K562 (cell line): ENCODE data around the gene SLC35B1. TPM values are rescaled to one million over a fixed set of nuclear protein-coding genes. Genes with fewer than 3 reads are reported as not detected.

Experiments used
- C11orf30 ChIP-seq: fragments of 450-650 bp; IDR thresholded peaks from 2 replicates; pipeline ENCODE4 v1.6.1; 2016; ENCODE audit warnings: low read depth, mild to moderate bottlenecking
- CC2D1A ChIP-seq: fragments of 450-650 bp; IDR thresholded peaks from 2 replicates; pipeline ENCODE4 v1.6.1; 2017; ENCODE audit warnings: mild to moderate bottlenecking
- CEBPG ChIP-seq, 3 experiments: fragments of 200-800 bp in 1 of 3; sonication (Bioruptor generic) in 1 of 3; sonication (generic) in 1 of 3; formaldehyde crosslinking in 1 of 3; IDR thresholded peaks in 2 of 3; conservative IDR thresholded peaks in 1 of 3; 2 replicates each; pipeline versions ENCODE4 v1.6.1 to v1.8.0; 2016 to 2022; ENCODE audit warnings: missing compliant biosample characterization in 2 of 3, missing genetic modification characterization in 2 of 3, mild to moderate bottlenecking in 1 of 3, missing genetic modification reagents in 1 of 3
- DACH1 ChIP-seq: fragments of 450-650 bp; IDR thresholded peaks from 2 replicates; pipeline ENCODE4 v1.6.1; 2018; ENCODE audit not compliant: partially characterized antibody
- HDGF ChIP-seq: fragments of 450-650 bp; IDR thresholded peaks from 2 replicates; pipeline ENCODE4 v1.6.1; 2016
- HEY1 ChIP-seq: fragments of 250-450 bp; sonication (Bioruptor Pico); IDR thresholded peaks from 2 replicates; pipeline ENCODE4 v1.5.0; 2020; ENCODE audit warnings: mild to moderate bottlenecking, moderate library complexity, borderline replicate concordance
- MAFG ChIP-seq: fragments of 450-650 bp; conservative IDR thresholded peaks from 2 replicates; pipeline ENCODE4 v1.6.1; 2016; ENCODE audit warnings: missing genetic modification characterization, missing compliant biosample characterization
- NCOA1 ChIP-seq: fragments of 450-650 bp; IDR thresholded peaks from 2 replicates; pipeline ENCODE4 v1.6.1; 2016; ENCODE audit warnings: low read depth
- NFXL1 ChIP-seq: fragments of 450-650 bp; formaldehyde crosslinking; IDR thresholded peaks from 2 replicates; pipeline ENCODE4 v1.4.0; 2021; ENCODE audit warnings: mild to moderate bottlenecking
- NR1H2 ChIP-seq: sonication (generic); formaldehyde crosslinking; IDR thresholded peaks from 2 replicates; pipeline ENCODE4 v1.4.0; 2020; ENCODE audit warnings: mild to moderate bottlenecking, missing genetic modification reagents
- POLR2A ChIP-seq: fragments of 450-650 bp; conservative IDR thresholded peaks from 2 replicates; pipeline ENCODE4 v1.6.1; 2016
- POLR2AphosphoS2 ChIP-seq: IDR thresholded peaks from 2 replicates; pipeline ENCODE4 v1.6.1; 2012; ENCODE audit warnings: low read length, improper control_type of control experiment
- POLR2B ChIP-seq: fragments of 450-650 bp; IDR thresholded peaks from 2 replicates; pipeline ENCODE4 v1.6.1; 2018; ENCODE audit warnings: low read depth; ENCODE audit not compliant: partially characterized antibody
- PYGO2 ChIP-seq: fragments of 450-650 bp; IDR thresholded peaks from 2 replicates; pipeline ENCODE4 v1.6.1; 2016; ENCODE audit warnings: mild to moderate bottlenecking, missing genetic modification characterization, moderate library complexity, missing compliant biosample characterization
- RBM22 ChIP-seq: fragments of 200-400 bp; formaldehyde crosslinking; IDR thresholded peaks from 2 replicates; pipeline ENCODE4 v1.6.1; 2018; ENCODE audit warnings: low read length, low read depth; ENCODE audit not compliant: poor library complexity, severe bottlenecking
- RBM34 ChIP-seq: fragments of 200-400 bp; formaldehyde crosslinking; IDR thresholded peaks from 2 replicates; pipeline ENCODE4 v1.6.1; 2018; ENCODE audit warnings: low read length, borderline replicate concordance; ENCODE audit not compliant: insufficient read depth
- TAF9B ChIP-seq: fragments of 450-650 bp; IDR thresholded peaks from 2 replicates; pipeline ENCODE4 v1.6.1; 2018; ENCODE audit warnings: mild to moderate bottlenecking; ENCODE audit not compliant: partially characterized antibody
- ZNF121 ChIP-seq: sonication (generic); formaldehyde crosslinking; conservative IDR thresholded peaks from 2 replicates; pipeline ENCODE4 v1.8.0; 2022; ENCODE audit warnings: missing genetic modification reagents
- ZNF584 ChIP-seq: fragments of 200-800 bp; sonication (Bioruptor generic); IDR thresholded peaks from 2 replicates; pipeline ENCODE4 v1.6.1; 2016; ENCODE audit warnings: low read depth, mild to moderate bottlenecking, missing genetic modification characterization, missing compliant biosample characterization
- ZNF778 ChIP-seq: fragments of 450-650 bp; formaldehyde crosslinking; IDR thresholded peaks from 2 replicates; pipeline ENCODE4 v1.4.0; 2020; ENCODE audit warnings: mild to moderate bottlenecking, moderate library complexity
- polyA plus RNA-seq, 8 experiments: library from polyadenylated mRNA; depleted of rRNA in 4 of 8; stranded (reverse) in 5 of 8; unstranded in 3 of 8; fragments of >200 nt; fragmentation: Nextera tagmentation in 2 of 8; fragmentation: Illumina TruSeq in 1 of 8; extraction: Ambion mirVana in 2 of 8; extraction: Trizol in 1 of 8; gene quantifications; 2 replicates each; pipeline versions ENCODE4 v1.2.1 to v1.2.3, GENCODE V29; 2011 to 2014; ENCODE audit warnings: inconsistent platforms in 1 of 8, missing spikeins in 1 of 8
- total RNA-seq, 7 experiments: library from RNA; depleted of rRNA in 6 of 7; stranded (reverse); fragments of >200 nt in 6 of 7; fragmentation: Illumina TruSeq in 2 of 7; extraction: Trizol in 2 of 7; gene quantifications; 2 replicates each; pipeline versions ENCODE4 v1.2.1 to v1.2.3, GENCODE V29; 2011 to 2021; ENCODE audit warnings: low replicate concordance in 1 of 7
- TF ChIP-seq, protein P1 (sequence below): fragments of 250-450 bp; sonication (Bioruptor Pico); IDR thresholded peaks from 2 replicates; pipeline ENCODE4 v1.5.0; 2021; ENCODE audit warnings: mild to moderate bottlenecking, moderate library complexity
- TF ChIP-seq, protein P2 (sequence below): sonication (generic); formaldehyde crosslinking; IDR thresholded peaks from 2 replicates; pipeline ENCODE4 v1.8.0; 2022; ENCODE audit warnings: mild to moderate bottlenecking, low read depth, missing genetic modification reagents
- TF ChIP-seq, protein P3 (sequence below): fragments of 450-650 bp; IDR thresholded peaks from 2 replicates; pipeline ENCODE4 v1.6.1; 2016; ENCODE audit warnings: antibody characterized with exemption
- TF ChIP-seq, protein P4 (sequence below): fragments of 250-450 bp; sonication (Bioruptor Pico); IDR thresholded peaks from 2 replicates; pipeline ENCODE4 v1.4.0; 2020; ENCODE audit warnings: borderline replicate concordance

Gene SLC35B1
- total and polyA plus RNA-seq, 9 of the 15 experiments (the other 6 are each of a cell fraction or from before 2014, with no cell fraction given), result 51.4 to 87.9 (median 66.3) TPM

DNA sequence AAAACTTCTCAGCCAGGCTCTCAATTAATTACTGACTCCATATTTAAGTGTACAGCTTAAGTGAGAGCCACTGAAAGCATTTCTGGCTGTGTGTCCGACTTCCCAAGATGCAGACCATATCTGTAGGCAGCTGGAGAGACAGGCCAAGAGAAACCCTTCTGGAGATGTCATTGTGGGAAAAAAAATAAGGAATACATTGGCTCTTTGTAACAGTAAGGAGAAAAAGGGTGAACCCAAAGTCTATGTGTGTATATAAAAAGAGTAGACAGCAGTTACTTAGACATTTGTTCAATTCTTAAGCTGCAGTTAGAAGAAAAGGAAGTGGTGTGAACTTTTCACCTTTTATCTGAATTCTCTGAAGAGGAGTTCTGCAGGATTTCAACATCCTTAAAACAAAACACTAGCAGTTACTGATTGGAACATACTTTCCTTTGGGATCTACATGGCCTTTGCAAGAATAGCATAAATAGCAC is 34.4 kb upstream of the SLC35B1 start (continued):
- TF ChIP-seq, protein P1, sequence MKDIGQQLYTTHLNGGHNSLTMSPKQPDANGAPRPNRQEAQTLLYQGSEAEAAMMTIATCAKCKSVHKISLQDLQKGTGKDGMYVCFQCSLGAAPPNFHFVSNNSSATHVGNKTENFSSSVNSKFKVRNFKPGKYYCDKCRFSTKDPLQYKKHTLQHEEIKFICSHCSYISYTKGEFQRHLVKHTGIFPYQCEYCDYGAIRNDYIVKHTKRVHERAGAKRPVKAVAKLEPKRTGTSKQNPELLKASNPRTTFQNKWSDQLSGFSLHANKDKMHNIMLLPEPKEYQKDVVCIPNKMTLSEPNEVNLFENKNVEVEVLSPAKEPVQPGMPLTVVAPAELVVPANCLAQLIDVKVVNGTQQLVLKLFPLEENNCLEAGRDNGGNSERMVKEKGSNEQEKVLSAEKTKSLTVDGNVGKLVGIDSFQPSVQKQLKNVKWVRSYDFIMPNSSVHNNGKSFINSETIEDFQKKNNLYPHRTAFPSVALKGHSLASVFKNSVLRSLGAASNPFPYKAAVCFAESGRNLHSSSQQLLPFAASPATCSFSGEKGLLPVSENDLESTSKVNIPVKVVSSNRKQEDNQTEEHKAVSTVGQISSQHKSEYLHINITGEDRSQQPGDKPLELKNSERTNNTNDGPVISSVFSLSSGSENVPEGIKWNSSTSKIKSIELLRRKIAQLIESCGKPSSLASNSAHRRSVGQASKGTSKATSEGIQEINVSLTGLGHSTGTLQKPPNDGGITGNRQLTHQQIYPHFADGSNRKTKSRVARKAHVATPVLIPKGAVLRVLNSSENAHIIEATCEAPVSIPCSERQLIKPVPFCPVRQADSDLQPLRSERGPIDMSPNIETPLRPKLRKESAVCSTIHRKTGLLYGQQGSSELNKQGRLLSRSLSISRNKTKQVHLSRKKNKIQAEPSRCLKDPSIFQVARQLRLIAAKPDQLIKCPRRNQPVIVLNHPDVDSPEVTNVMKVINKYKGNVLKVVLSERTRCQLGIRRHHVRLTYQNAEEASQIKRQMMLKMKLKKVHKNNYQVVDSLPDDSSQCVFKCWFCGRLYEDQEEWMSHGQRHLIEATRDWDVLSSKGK (CRISPR knock-in tag), result no peak
- TF ChIP-seq DACH1 (no peak), ZNF778 (no peak), PYGO2 (tag) (no peak), HDGF (no peak), NCOA1 (0 out of 2 replicates have a peak, but pooled peaks have one; percentile 46), RBM22 (no peak), RBM34 (no peak), NR1H2 (CRISPR knock-in tag) (no peak), POLR2A (no peak), MAFG (tag) (no peak), CC2D1A (no peak), NFXL1 (CRISPR knock-in tag) (no peak), HEY1 (CRISPR knock-in tag) (no peak), POLR2AphosphoS2 (no peak), C11orf30 (no peak), POLR2B (no peak), ZNF584 (CRISPR knock-in tag) (no peak), ZNF121 (CRISPR knock-in tag) (no peak), TAF9B (no peak), CEBPG (CRISPR knock-in tag; IDR thresholded peaks at IDR 0.05) (no peak), CEBPG (tag; conservative IDR thresholded peaks at IDR 0.05 in 1 of 2, IDR thresholded peaks at IDR 0.05 in 1 of 2) (peak; percentile 62 to 85; a peak in 3 of 4 replicates)
- TF ChIP-seq, protein P2, sequence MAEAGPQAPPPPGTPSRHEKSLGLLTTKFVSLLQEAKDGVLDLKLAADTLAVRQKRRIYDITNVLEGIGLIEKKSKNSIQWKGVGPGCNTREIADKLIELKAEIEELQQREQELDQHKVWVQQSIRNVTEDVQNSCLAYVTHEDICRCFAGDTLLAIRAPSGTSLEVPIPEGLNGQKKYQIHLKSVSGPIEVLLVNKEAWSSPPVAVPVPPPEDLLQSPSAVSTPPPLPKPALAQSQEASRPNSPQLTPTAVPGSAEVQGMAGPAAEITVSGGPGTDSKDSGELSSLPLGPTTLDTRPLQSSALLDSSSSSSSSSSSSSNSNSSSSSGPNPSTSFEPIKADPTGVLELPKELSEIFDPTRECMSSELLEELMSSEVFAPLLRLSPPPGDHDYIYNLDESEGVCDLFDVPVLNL (CRISPR knock-in tag), result no peak
- TF ChIP-seq, protein P3, sequence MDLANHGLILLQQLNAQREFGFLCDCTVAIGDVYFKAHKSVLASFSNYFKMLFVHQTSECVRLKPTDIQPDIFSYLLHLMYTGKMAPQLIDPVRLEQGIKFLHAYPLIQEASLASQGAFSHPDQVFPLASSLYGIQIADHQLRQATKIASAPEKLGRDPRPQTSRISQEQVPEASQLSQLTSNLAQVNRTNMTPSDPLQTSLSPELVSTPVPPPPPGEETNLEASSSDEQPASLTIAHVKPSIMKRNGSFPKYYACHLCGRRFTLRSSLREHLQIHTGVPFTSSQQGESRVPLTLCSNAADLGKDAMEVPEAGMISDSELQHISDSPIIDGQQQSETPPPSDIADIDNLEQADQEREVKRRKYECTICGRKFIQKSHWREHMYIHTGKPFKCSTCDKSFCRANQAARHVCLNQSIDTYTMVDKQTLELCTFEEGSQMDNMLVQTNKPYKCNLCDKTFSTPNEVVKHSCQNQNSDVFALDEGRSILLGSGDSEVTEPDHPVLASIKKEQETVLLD, result no peak
- TF ChIP-seq, protein P4, sequence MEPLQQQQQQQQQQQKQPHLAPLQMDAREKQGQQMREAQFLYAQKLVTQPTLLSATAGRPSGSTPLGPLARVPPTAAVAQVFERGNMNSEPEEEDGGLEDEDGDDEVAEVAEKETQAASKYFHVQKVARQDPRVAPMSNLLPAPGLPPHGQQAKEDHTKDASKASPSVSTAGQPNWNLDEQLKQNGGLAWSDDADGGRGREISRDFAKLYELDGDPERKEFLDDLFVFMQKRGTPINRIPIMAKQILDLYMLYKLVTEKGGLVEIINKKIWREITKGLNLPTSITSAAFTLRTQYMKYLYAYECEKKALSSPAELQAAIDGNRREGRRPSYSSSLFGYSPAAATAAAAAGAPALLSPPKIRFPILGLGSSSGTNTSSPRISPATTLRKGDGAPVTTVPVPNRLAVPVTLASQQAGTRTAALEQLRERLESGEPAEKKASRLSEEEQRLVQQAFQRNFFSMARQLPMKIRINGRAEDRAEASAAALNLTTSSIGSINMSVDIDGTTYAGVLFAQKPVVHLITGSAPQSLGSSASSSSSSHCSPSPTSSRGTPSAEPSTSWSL (CRISPR knock-in tag), result no peak
